GM23338 (cell line): ENCODE results near the gene LITAF. TPM values are rescaled to one million over a fixed set of nuclear protein-coding genes. Genes with fewer than 3 reads are reported as not detected.

ENCODE experiments used
- ATAC-seq: fragments of 200-7000 bp; cut with Tn5 transposase; 3 replicates; pipeline ENCODE4 v1.9.1; 2020
- DNase-seq: peaks from one replicate; pipeline ENCODE4 v3.0.0-alpha.2; 2015; ENCODE audit warnings: low spot score
- H2AFZ ChIP-seq: fragments of 200-600 bp; sonication (generic); 2 replicates; pipeline ENCODE4 v1.8.0; 2016; ENCODE audit warnings: antibody characterized with exemption, mild to moderate bottlenecking, moderate library complexity
- H3F3A ChIP-seq: fragments of 200-600 bp; sonication (generic); replicated peaks from 2 replicates; pipeline ENCODE4 v1.8.0; 2017; ENCODE audit warnings: antibody characterized with exemption, mixed run types, low read depth
- H3K27ac ChIP-seq: fragments of 200-600 bp; sonication (generic); 2 replicates; pipeline ENCODE4 v1.6.1; 2016; ENCODE audit warnings: low read depth
- H3K27me3 ChIP-seq: fragments of 200-600 bp; sonication (generic); 2 replicates; pipeline ENCODE4 v1.8.0; 2016; ENCODE audit warnings: mild to moderate bottlenecking, mixed run types, moderate library complexity; ENCODE audit not compliant: insufficient read depth
- H3K36me3 ChIP-seq: fragments of 200-600 bp; sonication (generic); 2 replicates; pipeline ENCODE4 v1.8.0; 2016; ENCODE audit warnings: mild to moderate bottlenecking; ENCODE audit not compliant: insufficient read depth
- H3K4me1 ChIP-seq: fragments of 200-600 bp; sonication (generic); 2 replicates; pipeline ENCODE4 v1.8.0; 2016; ENCODE audit warnings: mild to moderate bottlenecking, moderate library complexity; ENCODE audit not compliant: insufficient read depth
- H3K4me2 ChIP-seq: fragments of 200-600 bp; sonication (generic); 2 replicates; pipeline ENCODE4 v1.7.1; 2017; ENCODE audit warnings: mixed run types
- H3K4me3 ChIP-seq: fragments of 200-600 bp; sonication (generic); 2 replicates; pipeline ENCODE4 v1.6.1; 2016; ENCODE audit warnings: mixed run types
- H3K79me2 ChIP-seq: fragments of 200-600 bp; sonication (generic); replicated peaks from 2 replicates; pipeline ENCODE4 v1.8.0; 2017; ENCODE audit warnings: mild to moderate bottlenecking; ENCODE audit not compliant: insufficient read depth
- H3K9me2 ChIP-seq: fragments of 200-600 bp; sonication (generic); 2 replicates; pipeline ENCODE4 v1.8.0; 2017; ENCODE audit not compliant: insufficient read depth
- H4K20me1 ChIP-seq: fragments of 200-600 bp; sonication (generic); replicated peaks from 2 replicates; pipeline ENCODE4 v1.8.0; 2017; ENCODE audit warnings: mild to moderate bottlenecking; ENCODE audit not compliant: insufficient read depth
- H3K27ac Mint-ChIP-seq: 2 replicates; pipeline ENCODE4 v1.8.0; 2020; ENCODE audit warnings: inconsistent platforms, mild to moderate bottlenecking, moderate library complexity, mixed read lengths
- H3K27me3 Mint-ChIP-seq: 3 replicates; pipeline ENCODE4 v1.8.0; 2022; ENCODE audit warnings: low read depth, mild to moderate bottlenecking, moderate library complexity, mixed read lengths, inconsistent platforms; ENCODE audit not compliant: insufficient read depth, poor library complexity
- H3K36me3 Mint-ChIP-seq: 3 replicates; pipeline ENCODE4 v1.8.0; 2021; ENCODE audit warnings: low read depth, mild to moderate bottlenecking, inconsistent platforms, moderate library complexity, mixed read lengths
- H3K4me1 Mint-ChIP-seq: 3 replicates; pipeline ENCODE4 v1.8.0; 2020; ENCODE audit warnings: mild to moderate bottlenecking, inconsistent platforms, mixed read lengths
- H3K4me3 Mint-ChIP-seq: 3 replicates; pipeline ENCODE4 v1.8.0; 2021; ENCODE audit warnings: moderate library complexity, mild to moderate bottlenecking, inconsistent platforms, mixed read lengths
- H3K9me3 Mint-ChIP-seq: 3 replicates; pipeline ENCODE4 v1.8.0; 2020; ENCODE audit warnings: moderate library complexity, mild to moderate bottlenecking, inconsistent platforms, mixed read lengths
- ETS1 ChIP-seq: IDR thresholded peaks from 2 replicates; pipeline ENCODE4 v1.6.1; 2016; ENCODE audit warnings: antibody characterized with exemption
- JUNB ChIP-seq: IDR thresholded peaks from one replicate; pipeline ENCODE4 v1.6.1; 2016; ENCODE audit warnings: antibody characterized with exemption; ENCODE audit not compliant: unreplicated experiment
- NANOG ChIP-seq: IDR thresholded peaks from 2 replicates; pipeline ENCODE4 v1.6.1; 2016; ENCODE audit warnings: antibody characterized with exemption, borderline replicate concordance
- REST ChIP-seq: IDR thresholded peaks from one replicate; pipeline ENCODE4 v1.6.1; 2018; ENCODE audit warnings: antibody characterized with exemption; ENCODE audit not compliant: unreplicated experiment
- ZNF114 ChIP-seq: fragments of 250-450 bp; sonication (Bioruptor Pico); IDR thresholded peaks from 2 replicates; pipeline ENCODE4 v1.5.0; 2020; ENCODE audit warnings: mild to moderate bottlenecking, moderate library complexity
- ZNF462 ChIP-seq: fragments of 250-450 bp; sonication (Bioruptor Pico); IDR thresholded peaks from 2 replicates; pipeline ENCODE4 v1.5.0; 2020; ENCODE audit warnings: mild to moderate bottlenecking, moderate library complexity
- polyA plus RNA-seq: library from polyadenylated mRNA; unstranded; fragments of >200 nt; fragmentation: Nextera tagmentation; extraction: Ambion mirVana; gene quantifications from 2 replicates; pipeline ENCODE4 v1.2.1, GENCODE V29; 2016
- total RNA-seq: library from RNA; depleted of rRNA; stranded (reverse); fragments of >200 nt; shearing (Covaris generic); gene quantifications from 2 replicates; pipeline ENCODE4 v1.2.3, GENCODE V29; 2014

Gene LITAF
- total and polyA plus RNA-seq, 2 experiments from 2014 or later: 131 to 158 TPM

GRCh38 chr16:11610121-11610505, 23.4 kb upstream of the LITAF start (continued):
- TF ChIP-seq ZNF462 (CRISPR knock-in tag) (no peak), NANOG (no peak)

GRCh38 chr16:11609474-11610120, 22.9 kb upstream of the LITAF start:
- no peak overlapping the region; the same call in 1 of the 2 replicates for H3K27ac ChIP-seq
- TF ChIP-seq ZNF114 (CRISPR knock-in tag): no peak
- no peak for TF ChIP-seq JUNB
- TF ChIP-seq ETS1: no peak
- TF ChIP-seq REST: no peak

More at GRCh38 chr16:11609474-11610120, 22.9 kb upstream of the LITAF start:
- H3K4me1 Mint-ChIP-seq: peaks cover 21% of the 10 kb centered on the region
- Histone ChIP-seq H3K27me3 (no peaks in the 10 kb centered on the region), H3K9me2 (no peaks in the 10 kb centered on the region), H4K20me1 (no peaks in the 10 kb centered on the region), H3F3A (0 out of 2 replicates have a peak, but pooled peaks cover 15% of the 10 kb centered on the region), H3K4me3 (no peak overlapping the region), H3K79me2 (no peaks in the 10 kb centered on the region), H2AFZ (peak overlapping the region; percentile 32; the same call in 1 of the 2 replicates), H3K4me2 (no peak overlapping the region), H3K4me1 (peaks cover 11% of the 10 kb centered on the region; the same call in 1 of the 2 replicates), H3K36me3 (no peaks in the 10 kb centered on the region)
- DNase-seq (no peak), ATAC-seq (no peak)
- H3K36me3 Mint-ChIP-seq: no peaks in the 10 kb centered on the region
- no peak overlapping the region for H3K27ac Mint-ChIP-seq
- no peak overlapping the region for H3K4me3 Mint-ChIP-seq
- no peaks in the 10 kb centered on the region for H3K9me3 Mint-ChIP-seq
- H3K27me3 Mint-ChIP-seq: peaks cover 24% of the 10 kb centered on the region
